ENCODE results near the gene ALDH16A1. TPM values are rescaled to one million over a fixed set of nuclear protein-coding genes. Genes with fewer than 3 reads are reported as not detected.

Gene ALDH16A1
- total RNA-seq, 8 experiments from 2014 or later = 3.6 to 26.2 (median 10.8) TPM

DNA sequence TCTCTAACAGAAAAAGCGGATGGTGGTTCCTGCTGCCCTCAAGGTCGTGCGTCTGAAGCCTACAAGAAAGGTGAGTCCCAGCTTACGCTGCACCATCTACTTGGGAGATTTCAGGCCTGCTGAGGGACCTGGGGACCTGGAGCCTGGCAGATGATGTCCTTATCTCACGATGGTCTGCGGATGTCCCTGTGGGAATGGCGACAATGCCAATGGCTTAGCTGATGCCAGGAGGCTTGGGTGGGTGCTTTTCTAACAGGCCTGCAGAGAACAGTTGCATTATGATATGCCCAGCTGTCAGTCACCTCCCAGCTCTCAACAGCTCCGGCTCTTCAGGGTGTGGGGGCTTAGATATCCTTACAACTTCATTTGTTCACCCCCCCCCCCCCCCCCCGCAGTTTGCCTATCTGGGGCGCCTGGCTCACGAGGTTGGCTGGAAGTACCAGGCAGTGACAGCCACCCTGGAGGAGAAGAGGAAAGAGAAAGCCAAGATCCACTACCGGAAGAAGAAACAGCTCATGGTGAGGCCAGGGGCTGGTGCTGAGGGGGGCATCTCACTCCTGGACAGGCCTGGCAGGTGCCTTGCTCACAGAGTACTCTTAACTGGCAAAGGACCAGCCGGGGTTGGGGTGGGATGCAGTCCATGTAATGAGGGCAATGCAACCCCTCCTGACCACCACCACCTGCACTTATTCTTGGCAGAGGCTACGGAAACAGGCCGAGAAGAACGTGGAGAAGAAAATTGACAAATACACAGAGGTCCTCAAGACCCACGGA lies 38.2 kb downstream of the ALDH16A1 start:
- in situ Hi-C loops (cut with MboI; ENCODE audit: low pct_unique_long_range_greater_than_20kb in 2 of 9, low sequenced_read_pairs in 9 of 9, unreplicated experiment in 9 of 9) = no loop called here

GRCh38 chr19:49491804-49492572 lies 39.0 kb downstream of the ALDH16A1 start:
- WGBS, 10 experiments = 50 to 100% (median 86%) methylated on average over 1 to 5 of the region's 7 CpGs; no CpG with 5 or more reads in 1 of the 10 experiments
- Histone ChIP-seq H3K4me1 (replicated peaks in 1 of 2) (peaks cover 13 to 16% of the 10 kb centered on the region in 2 donors), H3K4me3 (no peak overlapping the region), H3K27ac (no peak overlapping the region)
- in situ Hi-C loops (cut with MboI; ENCODE audit: low pct_unique_long_range_greater_than_20kb in 2 of 9, low sequenced_read_pairs in 9 of 9, unreplicated experiment in 9 of 9) = no loop called here
- no peak for ATAC-seq (replicated peaks in 6 of 8)

More for the DNA sequence above, 38.2 kb downstream of the ALDH16A1 start:
- no peak overlapping the region for H3K4me3 ChIP-seq
- H3K27ac ChIP-seq = no peak overlapping the region
- no peak for ATAC-seq (replicated peaks in 6 of 8)
- H3K4me1 ChIP-seq (replicated peaks in 1 of 2) = peaks cover 13 to 17% of the 10 kb centered on the region in 2 donors
- WGBS, 10 experiments = 96 to 100% (median 100%) methylated on average over 1 to 9 of the region's 17 CpGs; no CpG with 5 or more reads in 4 of the 10 experiments

DNA sequence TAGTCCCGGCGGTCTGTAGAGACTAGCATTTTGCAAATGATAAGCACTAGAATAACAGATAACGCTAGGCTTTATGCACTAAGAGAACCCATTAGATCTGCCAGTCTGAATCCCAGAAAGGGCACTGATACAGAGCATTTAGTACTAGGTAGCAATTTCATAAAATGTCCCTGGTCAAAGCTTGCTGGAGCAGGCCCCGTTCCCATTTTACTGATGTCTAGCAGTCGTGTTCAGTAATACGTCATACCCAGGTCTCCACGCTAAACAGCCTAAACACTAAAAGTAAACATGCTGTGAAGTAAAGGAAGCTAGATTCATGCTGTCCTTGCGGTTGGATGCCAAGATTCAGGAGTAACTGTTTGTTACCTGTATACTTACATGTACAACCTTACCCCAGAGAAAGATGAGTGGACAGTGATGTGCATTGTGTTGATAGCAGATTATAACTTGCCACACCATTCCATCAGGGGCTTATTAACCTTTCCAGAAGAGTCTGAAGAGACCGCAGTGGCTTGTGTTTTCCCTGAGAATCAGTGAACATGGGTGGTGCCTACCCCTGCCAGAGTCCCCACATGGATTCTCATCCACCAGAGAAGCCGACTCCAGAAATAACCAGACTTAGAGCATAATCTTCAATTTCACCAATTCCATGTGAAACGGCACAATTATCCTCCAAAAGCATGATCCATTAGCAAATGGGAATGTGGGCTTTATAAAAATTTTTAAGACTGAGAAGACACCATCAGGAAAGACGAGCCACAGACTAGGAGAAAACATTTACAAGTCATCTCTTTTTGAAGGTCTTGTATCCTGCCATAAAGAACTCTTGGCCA lies 39.8 kb downstream of the ALDH16A1 start:
- in situ Hi-C loops (cut with MboI; ENCODE audit: low pct_unique_long_range_greater_than_20kb in 2 of 9, low sequenced_read_pairs in 9 of 9, unreplicated experiment in 9 of 9) = no loop called here
- ATAC-seq (replicated peaks in 6 of 8) = peak in 2 of 8 experiments; percentile 0 to 1
- 57 to 100% (median 88%) methylated on average over 1 to 11 of the region's 12 CpGs; no CpG with 5 or more reads in 2 of the 10 experiments for WGBS, 10 experiments
- Histone ChIP-seq H3K4me3 (no peak overlapping the region), H3K27ac (no peak overlapping the region), H3K4me1 (replicated peaks in 1 of 2) (peaks cover 18 to 24% of the 10 kb centered on the region in 2 donors)

DNA sequence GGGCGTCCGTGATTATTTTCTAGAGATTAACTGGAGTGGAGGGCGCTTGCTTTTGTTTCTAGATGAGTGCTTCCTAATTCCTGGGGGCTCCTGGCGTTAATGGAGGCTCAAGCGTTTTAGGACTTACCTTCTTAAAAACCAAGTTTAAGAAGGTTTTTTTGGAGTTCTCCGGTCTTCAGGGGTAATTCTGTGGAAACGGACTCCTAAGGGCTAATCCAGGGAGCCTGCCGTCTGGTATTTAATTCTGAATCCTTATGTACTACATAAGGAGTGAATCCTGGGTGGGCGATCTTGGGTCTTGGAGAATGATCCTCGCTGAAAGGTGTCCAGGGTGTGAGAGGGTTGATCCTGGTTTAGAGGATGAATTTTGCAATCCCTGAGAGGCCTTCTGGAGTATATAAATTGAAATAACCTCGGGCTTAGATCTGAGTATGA lies 43.6 kb downstream of the ALDH16A1 start:
- ATAC-seq (replicated peaks in 6 of 8) = no peak
- 0 to 8% (median 0%) methylated on average over 1 to 10 of the region's 11 CpGs; no CpG with 5 or more reads in 1 of the 10 experiments for WGBS, 10 experiments
- in situ Hi-C loops (cut with MboI; ENCODE audit: low pct_unique_long_range_greater_than_20kb in 2 of 9, low sequenced_read_pairs in 9 of 9, unreplicated experiment in 9 of 9) = no loop called here

GRCh38 chr19:49497047-49497788 lies 44.2 kb downstream of the ALDH16A1 start:
- WGBS, 10 experiments = 0 to 28% (median 19%) methylated on average over 1 to 20 of the region's 22 CpGs; no CpG with 5 or more reads in 4 of the 10 experiments
- H3K4me3 ChIP-seq = peak overlapping the region; percentile 84 to 96 (median 92)
- in situ Hi-C loops (cut with MboI; ENCODE audit: low pct_unique_long_range_greater_than_20kb in 2 of 9, low sequenced_read_pairs in 9 of 9, unreplicated experiment in 9 of 9) = no loop called here
- peak overlapping the region; percentile 91 to 93 for H3K27ac ChIP-seq
- peaks cover 15 to 20% of the 10 kb centered on the region in 2 donors for H3K4me1 ChIP-seq (replicated peaks in 1 of 2)
- no peak for ATAC-seq (replicated peaks in 6 of 8)

More for the DNA sequence above, 43.6 kb downstream of the ALDH16A1 start:
- H3K27ac ChIP-seq = peak overlapping the region; percentile 91 to 93
- peaks cover 15 to 20% of the 10 kb centered on the region in 2 donors for H3K4me1 ChIP-seq (replicated peaks in 1 of 2)
- H3K4me3 ChIP-seq = peak overlapping the region; percentile 84 to 96 (median 92)

- 80 to 92% (median 85%) methylated on average over 1 to 9 of the region's 12 CpGs; no CpG with 5 or more reads in 4 of the 10 experiments for WGBS, 10 experiments
- ATAC-seq (replicated peaks in 6 of 8) = no peak
- Histone ChIP-seq H3K27ac (no peak overlapping the region), H3K4me3 (peak overlapping the region in 3 of 5 donors; percentile 86 to 94 (median 92)), H3K4me1 (replicated peaks in 1 of 2) (peaks cover 15 to 20% of the 10 kb centered on the region in 2 donors)
- in situ Hi-C loops (cut with MboI; ENCODE audit: low pct_unique_long_range_greater_than_20kb in 2 of 9, low sequenced_read_pairs in 9 of 9, unreplicated experiment in 9 of 9) = no loop called here
Measured at GRCh38 chr19:49497789-49498103, 44.7 kb downstream of the ALDH16A1 start.

- ATAC-seq (replicated peaks in 6 of 8) = no peak
- Histone ChIP-seq H3K27ac (no peak overlapping the region), H3K4me3 (no peak overlapping the region), H3K4me1 (replicated peaks in 1 of 2) (peaks cover 15 to 23% of the 10 kb centered on the region in 2 donors)
- 63 to 100% (median 90%) methylated on average over 1 to 5 of the region's 7 CpGs; no CpG with 5 or more reads in 2 of the 10 experiments for WGBS, 10 experiments
- in situ Hi-C loops (cut with MboI; ENCODE audit: low pct_unique_long_range_greater_than_20kb in 2 of 9, low sequenced_read_pairs in 9 of 9, unreplicated experiment in 9 of 9) = no loop called here
Measured at GRCh38 chr19:49498475-49498874, 45.5 kb downstream of the ALDH16A1 start.

GRCh38 chr19:49499030-49499670 lies 46.1 kb downstream of the ALDH16A1 start:
- Histone ChIP-seq H3K27ac (no peak overlapping the region), H3K4me3 (no peak overlapping the region), H3K4me1 (replicated peaks in 1 of 2) (peaks cover 15 to 25% of the 10 kb centered on the region in 2 donors)
- in situ Hi-C loops (cut with MboI; ENCODE audit: low pct_unique_long_range_greater_than_20kb in 2 of 9, low sequenced_read_pairs in 9 of 9, unreplicated experiment in 9 of 9) = no loop called here
- ATAC-seq (replicated peaks in 6 of 8) = no peak
- WGBS, 10 experiments = 87 to 88% methylated on average over 2 to 3 of the region's 19 CpGs; no CpG with 5 or more reads in 8 of the 10 experiments

DNA sequence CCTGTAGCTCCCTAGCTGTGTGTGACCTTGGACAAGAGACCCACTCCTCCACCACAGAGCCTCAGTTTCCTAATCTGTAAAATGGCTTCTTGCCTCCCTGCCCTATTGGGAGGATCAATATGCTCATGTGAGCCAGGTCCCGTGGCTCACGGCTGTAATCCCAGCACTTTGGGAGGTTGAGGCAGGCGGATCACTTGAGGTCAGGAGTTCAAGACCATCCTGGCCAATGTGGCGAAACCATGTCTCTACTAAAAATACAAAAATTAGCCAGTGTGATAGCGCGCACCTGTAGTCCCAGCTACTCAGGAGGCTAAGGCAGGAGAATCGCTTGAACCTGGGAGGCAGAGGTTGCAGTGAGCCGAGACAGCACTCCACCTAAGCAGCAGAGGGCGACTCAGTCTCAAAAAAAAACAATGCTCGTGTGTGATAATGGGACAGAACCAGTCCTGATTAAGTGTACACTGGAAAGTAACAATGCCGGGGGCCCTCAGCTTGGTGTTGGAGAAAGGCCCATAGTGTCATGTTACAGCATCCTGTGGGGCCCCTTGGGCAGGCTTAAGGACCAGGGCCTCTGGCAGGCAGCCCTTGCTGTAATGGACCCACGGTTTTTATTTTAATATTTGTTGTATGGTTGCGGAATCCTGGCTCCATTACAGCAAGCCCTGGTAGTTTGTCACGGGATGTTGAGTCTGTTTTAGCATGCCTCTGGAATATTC lies 50.0 kb downstream of the ALDH16A1 start:
- WGBS, 10 experiments = 0 to 79% (median 37%) methylated on average over 1 to 7 of the region's 14 CpGs
- no peak overlapping the region for H3K27ac ChIP-seq
- H3K4me3 ChIP-seq = no peak overlapping the region
- peak; percentile 42 to 70 (median 62) for ATAC-seq (replicated peaks in 6 of 8)
- H3K4me1 ChIP-seq (replicated peaks in 1 of 2) = peaks cover 8 to 10% of the 10 kb centered on the region in 2 donors
- in situ Hi-C loops (cut with MboI; ENCODE audit: low pct_unique_long_range_greater_than_20kb in 2 of 9, low sequenced_read_pairs in 9 of 9, unreplicated experiment in 9 of 9) = no loop called here

- in situ Hi-C loops (cut with MboI; ENCODE audit: low pct_unique_long_range_greater_than_20kb in 2 of 9, low sequenced_read_pairs in 9 of 9, unreplicated experiment in 9 of 9) = no loop called here
- WGBS, 10 experiments = 50 to 100% (median 80%) methylated on average over 1 to 8 of the region's 9 CpGs; no CpG with 5 or more reads in 4 of the 10 experiments
- no peak for ATAC-seq (replicated peaks in 6 of 8)
- Histone ChIP-seq H3K4me1 (replicated peaks in 1 of 2) (peaks cover 2 to 5% of the 10 kb centered on the region in 2 donors), H3K4me3 (no peak overlapping the region), H3K27ac (no peak overlapping the region)
Measured at GRCh38 chr19:49503582-49503962, 50.5 kb downstream of the ALDH16A1 start.

DNA sequence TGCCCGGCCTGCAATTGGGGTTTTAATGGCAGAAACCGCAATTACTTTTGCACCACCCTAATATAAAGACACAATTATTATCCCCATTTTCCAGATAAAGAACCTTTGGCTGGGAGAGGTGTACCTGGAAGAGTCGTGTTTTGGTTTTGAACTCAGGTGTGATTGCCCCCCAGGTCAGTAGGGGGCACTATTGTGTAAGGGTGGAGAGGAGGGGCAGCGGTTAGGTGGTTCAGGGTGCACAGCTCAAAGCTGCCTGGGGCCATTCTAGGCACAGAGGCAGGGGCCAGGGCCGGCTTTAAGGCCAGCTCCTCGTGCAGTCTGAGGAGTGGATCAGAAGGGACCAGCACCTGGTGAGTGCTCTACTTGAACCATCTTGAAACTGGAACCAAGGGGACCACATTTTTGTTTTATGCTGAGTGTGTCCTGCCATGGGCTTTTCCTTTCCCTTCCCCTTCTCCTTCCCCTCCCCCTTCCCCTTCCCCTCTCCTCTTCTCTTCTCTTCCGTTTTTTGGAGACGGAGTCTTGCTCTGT lies 53.6 kb downstream of the ALDH16A1 start:
- no peak overlapping the region for H3K4me3 ChIP-seq
- peak in 6 of 8 experiments; percentile 17 to 56 (median 34) for ATAC-seq (replicated peaks in 6 of 8)
- in situ Hi-C loops (cut with MboI; ENCODE audit: low pct_unique_long_range_greater_than_20kb in 2 of 9, low sequenced_read_pairs in 9 of 9, unreplicated experiment in 9 of 9) = no loop called here
- WGBS, 10 experiments = 10 to 33% (median 18%) methylated on average over 3 to 5 of the region's 8 CpGs; no CpG with 5 or more reads in 4 of the 10 experiments
- peaks cover 0 to 7% of the 10 kb centered on the region in 2 donors for H3K4me1 ChIP-seq (replicated peaks in 1 of 2)
- H3K27ac ChIP-seq = no peak overlapping the region

Data from motor neuron (in vitro differentiated cells).